HFF-Myc (cell line): ENCODE results near the gene PLN.

Source experiments
- DNase-seq: peaks from one replicate; pipeline ENCODE4 v3.0.0-alpha.2; 2011; ENCODE audit warnings: low read depth; ENCODE audit errors: extremely low read depth
- H3K4me3 ChIP-seq: replicated peaks from 2 replicates; pipeline ENCODE4 v1.5.1; 2011; ENCODE audit warnings: low read depth, mild to moderate bottlenecking, control low read depth, low read length
- CTCF ChIP-seq: IDR thresholded peaks from 2 replicates; pipeline ENCODE4 v1.5.1; 2012; ENCODE audit warnings: mild to moderate bottlenecking, low read depth, low read length, control low read depth; ENCODE audit errors: missing control alignments

PLN gene

GRCh38 chr6:118506071-118506638, 41.9 kb upstream of the PLN start:
- H3K4me3 ChIP-seq = no peak overlapping the region
- no peak for DNase-seq
- no peak for TF ChIP-seq CTCF

- H3K4me3 ChIP-seq = no peak overlapping the region
- TF ChIP-seq CTCF = no peak
Observed at GRCh38 chr6:118507636-118508035, 40.5 kb upstream of the PLN start.

GRCh38 chr6:118509009-118509617, 39.0 kb upstream of the PLN start:
- no peak for DNase-seq
- no peak overlapping the region for H3K4me3 ChIP-seq
- TF ChIP-seq CTCF = peak; percentile 62

More at GRCh38 chr6:118507636-118508035, 40.5 kb upstream of the PLN start:
- DNase-seq = no peak

GRCh38 chr6:118511930-118512715, 36.0 kb upstream of the PLN start:
- DNase-seq = no peak
- H3K4me3 ChIP-seq = no peak overlapping the region
- no peak for TF ChIP-seq CTCF

GRCh38 chr6:118514689-118515088, 33.4 kb upstream of the PLN start:
- DNase-seq = no peak
- no peak overlapping the region for H3K4me3 ChIP-seq
- TF ChIP-seq CTCF = no peak

- no peak for DNase-seq
- H3K4me3 ChIP-seq = no peak overlapping the region
- no peak for TF ChIP-seq CTCF
Observed at GRCh38 chr6:118522422-118522821, 25.7 kb upstream of the PLN start.
